HG02981 (cell line): ENCODE data around the gene TRIM4.

Experiments
- ATAC-seq: cut with Tn5 transposase; IDR thresholded peaks from one replicate; pipeline ENCODE4 v1.9.1; 2021; ENCODE audit warnings: mild to moderate bottlenecking, moderate library complexity; ENCODE audit not compliant: unreplicated experiment

TRIM4 gene

GRCh38 chr7:99844328-99844727 lies 75.0 kb downstream of the TRIM4 start:
- no peak for ATAC-seq

GRCh38 chr7:99843808-99844207 lies 75.5 kb downstream of the TRIM4 start:
- ATAC-seq, result no peak

- ATAC-seq, result no peak
These were observed 76.4 kb downstream of the TRIM4 start for GRCh38 chr7:99842926-99843325.
